SK-N-SH (cell line): ENCODE data around the gene CLEC16A.

Source experiments
- CTCF ChIP-seq: fragments of 200-600 bp; sonication (generic); IDR thresholded peaks from 2 replicates; pipeline ENCODE4 v1.6.1; 2017; ENCODE audit warnings: antibody characterized with exemption, mild to moderate bottlenecking, moderate library complexity
- EP300 ChIP-seq, 2 experiments: IDR thresholded peaks; 2 replicates each; pipeline versions ENCODE4 v1.4.0 to v1.6.1; 2012; ENCODE audit warnings: borderline replicate concordance in 1 of 2, low read depth in 1 of 2, low read length in 1 of 2
- MEF2A ChIP-seq: IDR thresholded peaks from 2 replicates; pipeline ENCODE4 v1.4.0; 2012; ENCODE audit warnings: low read depth, borderline replicate concordance

DNA sequence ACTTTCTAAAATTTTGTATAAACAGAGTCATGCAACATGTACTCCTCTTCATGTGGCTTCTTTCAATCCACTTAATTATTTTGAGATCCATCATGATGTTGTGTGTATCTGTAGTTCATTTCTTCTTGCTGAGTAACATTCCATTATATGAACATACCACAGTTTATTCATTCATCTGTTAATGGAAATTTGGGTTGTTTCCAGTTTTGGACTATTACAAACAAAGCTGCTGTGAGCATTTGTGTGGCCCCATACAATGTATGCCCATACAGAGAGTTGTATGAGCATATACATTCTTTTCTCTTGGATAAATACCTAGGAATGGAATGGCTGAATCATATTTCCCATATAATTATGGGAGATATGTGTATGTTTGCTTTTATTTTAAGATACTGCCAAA is 85.6 kb downstream of the CLEC16A start:
- TF ChIP-seq CTCF (no peak), MEF2A (no peak), EP300 (IDR thresholded peaks at IDR 0.05; ENCODE audit: borderline replicate concordance in 1 of 2, low read depth in 1 of 2, low read length in 1 of 2) (no peak)
